CD4-positive, alpha-beta T cell treated with Interferon alpha-2 for 1 hour (primary cell): ENCODE data around the gene PREX1.

Experiments
- DNase-seq, 2 donors: peaks; one replicate each; pipeline ENCODE4 v3.0.0-alpha.2; 2020 to 2022

The PREX1 gene

DNA sequence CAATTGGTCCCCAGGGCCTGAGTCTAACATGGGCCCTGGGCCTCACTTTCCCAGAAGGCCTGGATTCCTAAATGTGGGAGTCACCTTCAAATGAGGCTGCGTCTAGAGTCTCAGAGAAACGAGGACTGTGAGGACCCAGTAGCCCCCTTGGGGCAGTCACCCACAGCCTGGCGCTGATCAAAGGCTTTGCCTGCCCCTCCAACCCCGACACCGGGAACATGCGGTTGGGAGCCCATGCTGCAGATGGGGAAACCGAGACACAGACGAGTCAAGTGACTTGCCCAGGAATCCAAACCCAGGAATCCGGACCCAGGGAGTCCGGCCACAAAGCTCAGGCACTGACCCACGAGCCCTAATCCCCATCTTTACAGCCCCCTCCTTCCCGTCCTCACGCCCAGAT, 209.7 kb downstream of the PREX1 start:
- no peak for DNase-seq

DNA sequence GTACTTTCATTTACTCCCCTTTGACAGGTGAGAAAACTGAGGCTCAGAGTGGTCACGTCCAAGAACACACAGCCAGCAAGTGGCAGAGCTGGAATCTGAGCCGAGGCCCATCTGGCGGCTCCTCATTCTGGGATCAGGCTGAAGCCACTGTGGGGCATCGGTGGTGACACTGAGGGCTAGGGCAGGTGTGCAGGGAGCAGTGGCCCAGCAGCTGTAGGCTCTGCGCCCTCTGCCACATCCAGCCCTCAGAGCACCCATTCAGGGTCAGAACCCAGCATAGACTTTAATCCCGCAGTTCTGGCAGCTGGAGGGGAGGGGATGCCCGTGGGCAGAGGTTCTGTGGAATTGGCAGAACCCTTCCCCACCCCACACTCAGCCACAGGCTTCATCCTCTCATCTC, 210.3 kb downstream of the PREX1 start:
- no peak for DNase-seq

DNA sequence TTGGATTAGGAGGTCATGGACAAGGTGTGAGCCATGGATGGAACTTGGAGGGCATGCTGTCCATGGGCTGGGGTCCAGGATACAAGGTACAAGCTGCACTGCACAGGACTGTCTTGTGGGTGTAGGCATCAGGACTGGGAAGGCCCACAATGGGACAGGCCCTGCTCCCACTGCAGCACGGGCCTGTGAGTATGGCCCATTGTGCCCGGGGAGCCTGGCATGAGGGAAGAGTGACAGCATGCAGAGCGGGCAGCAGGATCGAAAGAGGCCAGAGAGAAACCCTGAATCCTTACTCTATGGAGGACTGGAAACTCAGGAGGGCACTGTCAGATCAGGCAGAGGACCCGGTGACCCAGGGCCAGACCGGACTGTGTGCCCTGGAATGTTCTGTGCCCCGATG, 211.3 kb downstream of the PREX1 start:
- DNase-seq, result no peak

DNA sequence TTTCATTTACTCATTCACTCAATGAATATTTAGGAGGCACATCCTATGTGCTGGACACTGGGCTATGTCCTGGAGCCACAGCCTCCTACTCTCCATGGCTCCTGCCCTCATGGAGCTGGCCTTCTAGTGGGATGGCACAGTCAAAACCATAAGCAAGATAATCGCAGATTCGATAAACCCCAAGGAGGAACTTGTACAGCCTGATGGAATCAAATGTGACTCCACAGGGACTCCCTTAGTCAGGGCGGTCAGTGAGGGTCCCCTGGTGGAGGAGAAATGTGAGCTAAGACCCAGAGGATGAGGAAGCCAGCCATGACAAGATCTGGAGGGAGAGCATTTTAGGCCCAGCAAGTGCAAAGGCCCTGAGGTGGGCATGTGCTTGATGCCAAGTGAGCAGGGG, 211.9 kb downstream of the PREX1 start:
- no peak for DNase-seq

DNA sequence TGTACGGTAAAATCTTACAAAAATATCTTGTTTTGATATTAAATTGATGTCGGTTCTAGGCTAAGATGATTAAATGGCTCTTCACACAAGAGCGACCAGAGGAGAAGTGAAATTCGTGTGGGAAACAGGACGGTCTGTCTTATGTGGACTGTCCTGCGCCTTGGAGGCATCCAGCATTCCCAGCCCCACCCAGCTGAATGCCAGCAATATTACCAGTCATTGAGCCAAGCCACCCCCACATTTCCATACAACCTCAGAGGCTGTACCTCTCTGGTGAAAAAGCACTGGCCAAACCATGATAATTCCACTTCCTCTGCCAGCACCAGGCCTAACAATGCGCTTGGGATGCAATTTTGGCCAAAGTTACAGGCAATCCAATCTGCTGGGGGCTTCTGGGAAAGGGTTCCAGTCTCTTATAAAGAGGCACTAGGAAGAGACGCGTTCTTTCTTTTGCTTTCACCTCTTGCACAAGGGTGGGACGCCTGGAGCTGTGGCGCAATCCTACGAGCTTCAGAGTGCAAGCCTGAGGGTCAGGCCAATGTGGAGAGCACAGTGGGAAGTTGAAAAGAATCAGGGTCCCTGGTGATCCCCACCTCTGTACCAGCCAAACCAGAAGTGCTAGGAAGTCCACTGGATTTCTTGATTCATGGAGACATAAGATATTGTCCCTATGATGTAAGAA, 213.1 kb downstream of the PREX1 start:
- no peak for DNase-seq

DNA sequence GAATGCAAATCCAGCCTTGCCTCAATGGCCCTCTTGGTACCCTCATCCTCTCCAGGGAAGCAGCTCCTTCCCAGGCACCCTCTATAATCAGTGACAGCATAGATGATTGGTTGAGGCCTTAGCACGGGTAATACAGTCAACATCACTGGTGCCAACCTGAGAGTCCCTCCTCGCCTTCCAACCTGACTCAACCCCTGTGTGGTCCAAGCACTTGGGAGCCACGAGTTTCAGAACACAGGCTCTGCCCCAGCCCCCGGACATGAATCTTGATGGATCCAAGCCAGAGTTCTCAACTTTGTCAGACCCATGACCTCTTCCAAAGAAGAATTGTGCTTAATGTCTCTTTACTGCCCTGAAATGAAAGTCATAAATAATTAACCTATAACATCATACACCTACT, 213.9 kb downstream of the PREX1 start:
- DNase-seq, result no peak

DNA sequence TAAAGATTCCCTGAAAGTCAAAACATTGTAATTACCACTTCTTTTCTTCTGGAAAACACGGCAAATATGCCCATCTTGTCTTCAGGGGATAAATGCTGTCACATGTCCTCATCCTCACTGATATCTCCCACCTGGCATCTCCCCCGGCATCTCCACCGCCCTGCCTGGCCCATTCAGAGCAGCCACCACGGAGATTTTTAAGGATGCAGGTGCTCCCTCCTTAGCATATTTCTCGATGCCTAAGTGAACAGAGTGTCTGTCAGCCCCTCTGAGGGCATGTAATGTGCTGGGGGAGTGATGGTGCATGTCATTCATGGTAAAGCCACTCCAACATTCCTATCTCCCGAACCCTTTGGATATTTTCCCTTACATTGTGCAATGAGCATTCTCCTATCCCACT, 215.5 kb downstream of the PREX1 start:
- no peak for DNase-seq

DNA sequence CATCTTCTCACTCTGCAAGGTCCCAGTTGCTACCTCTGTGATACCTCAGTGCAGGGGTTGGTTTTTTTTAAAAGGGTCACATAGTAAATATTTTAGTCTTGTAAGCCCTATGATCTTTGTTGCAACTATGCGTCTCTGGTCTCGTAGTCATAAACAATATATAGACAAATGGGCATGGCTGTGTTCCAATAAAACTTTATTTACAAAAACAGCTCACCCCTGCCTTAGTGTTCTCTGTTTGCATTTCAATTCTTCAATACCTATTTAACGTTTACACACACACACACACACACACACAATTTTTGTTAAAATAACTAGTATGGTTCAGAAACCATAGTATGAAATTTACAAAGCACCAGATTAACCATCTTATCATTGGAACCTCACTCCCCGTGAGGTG, 216.8 kb downstream of the PREX1 start:
- no peak for DNase-seq

DNA sequence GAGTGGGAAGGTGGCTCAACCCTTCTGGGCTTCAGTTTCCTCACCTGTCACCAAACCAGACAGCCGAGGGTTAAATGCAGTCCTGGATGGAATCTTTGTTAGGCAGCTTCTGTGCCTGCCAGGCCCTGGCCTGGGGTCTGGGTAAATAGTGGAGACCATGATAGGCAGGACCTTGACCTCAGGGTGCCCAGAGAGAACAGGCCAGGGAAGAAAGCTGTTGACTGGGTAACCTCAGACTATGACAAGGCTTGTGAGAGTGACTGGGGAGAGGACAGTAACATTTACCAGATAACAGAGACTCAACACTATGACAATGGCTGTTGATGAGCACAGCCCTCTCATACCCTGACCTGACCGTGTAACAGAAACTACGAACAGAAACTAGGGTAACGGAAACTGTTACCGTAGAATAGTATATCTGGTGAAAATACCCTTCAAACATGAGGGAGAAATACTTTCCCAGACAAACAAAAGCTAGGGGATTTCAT, 218.3 kb downstream of the PREX1 start:
- DNase-seq, result no peak

DNA sequence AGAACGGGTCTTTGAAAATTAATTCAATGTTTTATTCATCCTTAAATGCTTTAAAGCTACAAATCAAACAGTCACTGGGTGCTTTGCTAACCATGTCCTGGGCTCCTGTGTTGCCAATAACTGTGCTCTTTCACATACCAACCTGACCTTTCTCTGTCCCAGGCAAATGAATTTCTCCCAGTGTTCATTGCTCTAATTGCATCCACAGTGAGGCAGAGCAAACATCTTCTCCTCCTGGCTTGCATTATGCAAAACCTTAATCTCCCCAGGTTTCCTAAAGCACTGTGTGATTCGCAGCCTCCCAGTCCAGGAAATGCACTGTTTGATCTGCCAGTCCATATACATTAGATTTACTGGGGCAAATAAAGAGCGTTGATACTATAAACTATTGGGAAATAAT, 219.0 kb downstream of the PREX1 start:
- no peak for DNase-seq

DNA sequence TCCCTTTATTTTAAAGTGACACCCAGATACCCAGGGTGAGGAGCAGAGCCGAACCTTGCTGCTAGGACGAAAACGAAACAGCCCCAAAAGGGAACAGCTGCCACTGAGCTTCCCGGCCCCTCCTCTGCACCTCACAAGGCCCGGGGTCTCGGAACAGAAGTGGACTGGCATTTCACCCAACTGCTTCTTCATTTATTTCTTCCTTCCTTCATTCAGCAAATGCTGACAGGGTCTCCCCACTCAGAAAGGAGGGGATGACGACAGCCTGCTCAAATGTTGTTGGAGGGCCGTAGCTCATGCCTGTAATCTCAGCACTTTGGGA, 220.3 kb downstream of the PREX1 start:
- no peak for DNase-seq

DNA sequence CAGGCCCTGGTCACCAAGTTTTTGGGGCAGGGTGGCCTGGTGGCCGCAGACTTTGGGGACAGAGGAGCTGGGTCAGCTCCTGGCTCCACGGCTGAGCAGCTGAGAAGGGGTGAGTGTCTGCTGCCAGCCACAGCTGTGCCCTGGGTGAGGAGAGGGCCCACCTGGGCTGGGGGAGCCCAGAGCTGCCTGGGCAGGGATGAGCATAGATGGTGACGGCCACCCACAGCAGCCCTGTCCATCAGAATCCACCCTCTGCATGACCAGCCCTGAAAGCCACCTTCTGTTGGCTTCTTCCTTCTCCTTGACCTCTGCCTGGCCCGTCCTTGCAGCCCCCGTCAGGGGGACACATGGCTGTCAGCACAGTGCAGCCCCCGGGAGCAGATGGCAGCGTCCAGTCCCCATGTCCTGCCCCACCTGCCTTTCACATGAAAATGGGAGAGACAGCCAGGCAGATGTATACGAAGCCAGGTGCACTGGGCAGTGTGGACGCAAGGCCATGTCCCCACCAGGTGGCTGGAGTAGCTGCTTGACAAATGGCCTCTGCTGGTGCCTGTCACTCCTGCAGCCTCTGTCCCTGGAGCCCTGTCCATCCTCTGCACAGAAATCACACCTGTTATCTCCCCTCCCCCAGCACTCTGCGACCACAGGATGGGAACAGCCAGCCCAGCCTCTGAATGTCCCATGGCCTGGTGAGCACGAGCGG, 220.8 kb downstream of the PREX1 start:
- no peak for DNase-seq

DNA sequence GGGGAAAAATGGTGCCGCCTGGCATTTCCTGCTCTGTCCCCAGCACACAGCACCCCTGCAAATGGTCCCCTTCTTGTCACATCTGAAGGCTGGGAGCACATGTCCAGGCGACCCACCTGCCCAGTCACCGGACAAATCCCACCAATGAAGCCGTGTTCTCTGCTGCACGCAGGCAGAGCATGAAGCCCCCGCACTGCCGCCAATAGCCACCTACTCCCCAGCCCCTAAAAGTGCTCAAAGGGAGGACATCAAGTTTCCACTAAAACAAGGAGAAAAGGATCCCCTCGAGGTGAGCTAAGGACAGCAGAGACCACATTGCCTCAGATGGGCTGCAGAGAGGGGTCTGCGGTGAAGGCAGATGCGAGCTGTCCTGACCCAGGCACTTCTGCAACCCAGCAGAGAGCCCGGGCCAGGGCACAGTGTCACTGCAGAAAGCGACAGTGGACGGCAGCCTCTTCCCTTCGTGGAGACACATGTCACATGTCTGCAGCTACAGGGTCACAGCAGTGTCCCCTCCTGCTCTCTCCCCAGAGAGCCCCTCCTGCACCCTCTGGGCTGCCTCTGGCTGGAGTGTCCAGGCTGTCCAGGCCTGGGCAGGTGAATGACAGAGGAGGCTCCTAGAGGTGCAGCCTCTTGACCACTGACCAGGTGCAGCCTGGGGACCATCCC, 221.5 kb downstream of the PREX1 start:
- no peak for DNase-seq

DNA sequence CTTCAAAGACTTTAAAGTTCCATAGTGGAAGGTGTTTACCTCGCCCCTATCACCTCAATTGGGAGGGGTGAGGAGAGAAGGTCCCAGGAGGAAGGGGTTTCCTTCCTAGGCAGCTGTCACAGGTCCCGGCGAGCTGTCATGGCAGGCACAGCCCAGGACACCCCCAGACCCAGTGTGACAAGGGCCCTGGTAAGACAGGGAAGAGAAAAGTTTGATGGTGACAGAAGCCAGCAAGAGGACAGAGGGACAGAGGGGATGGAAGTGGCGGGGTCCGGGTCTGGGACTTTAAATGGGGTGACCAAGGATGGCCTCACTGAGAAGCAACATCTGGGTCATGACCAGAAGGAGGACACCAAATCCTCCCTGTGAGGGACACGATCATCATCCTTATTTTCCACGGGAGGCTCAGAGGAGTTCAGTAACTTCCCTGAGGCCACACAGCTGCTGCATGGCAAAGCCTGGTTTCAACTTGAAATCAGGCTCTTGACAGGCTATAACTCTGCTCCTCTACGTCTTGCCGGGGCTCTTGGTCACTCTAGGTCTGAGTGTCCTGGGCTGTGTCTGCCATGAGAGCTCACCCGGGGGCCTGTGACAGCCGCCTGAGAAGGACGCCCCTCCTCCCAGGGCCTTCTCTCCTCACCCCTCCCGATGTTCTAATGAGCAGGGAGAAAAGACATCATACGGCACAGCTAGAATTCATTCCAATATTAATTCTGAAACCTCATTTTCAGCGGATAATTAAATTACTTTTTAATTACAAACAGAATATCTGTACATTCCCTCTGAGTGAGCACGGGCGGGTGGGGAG, 222.2 kb downstream of the PREX1 start:
- DNase-seq, result no peak

DNA sequence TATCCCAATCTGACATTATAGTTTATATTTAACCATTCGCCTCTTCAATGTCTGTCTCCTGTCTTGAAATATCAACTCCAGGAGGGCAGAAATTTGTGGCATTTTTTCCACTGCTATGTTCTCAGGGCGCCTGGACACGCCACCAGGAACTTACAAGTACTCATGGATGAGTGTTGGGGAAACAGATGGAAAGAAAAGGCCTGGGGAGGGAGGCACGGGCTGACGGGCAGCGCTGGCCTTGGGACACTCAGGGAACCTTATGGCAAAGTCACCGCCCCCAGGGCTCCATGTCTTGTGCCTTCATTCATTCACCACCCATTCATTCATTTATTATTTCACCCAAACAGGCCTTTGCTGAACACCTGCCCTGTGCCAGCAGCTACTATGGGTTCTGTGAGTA, 222.9 kb downstream of the PREX1 start:
- DNase-seq, result no peak

DNA sequence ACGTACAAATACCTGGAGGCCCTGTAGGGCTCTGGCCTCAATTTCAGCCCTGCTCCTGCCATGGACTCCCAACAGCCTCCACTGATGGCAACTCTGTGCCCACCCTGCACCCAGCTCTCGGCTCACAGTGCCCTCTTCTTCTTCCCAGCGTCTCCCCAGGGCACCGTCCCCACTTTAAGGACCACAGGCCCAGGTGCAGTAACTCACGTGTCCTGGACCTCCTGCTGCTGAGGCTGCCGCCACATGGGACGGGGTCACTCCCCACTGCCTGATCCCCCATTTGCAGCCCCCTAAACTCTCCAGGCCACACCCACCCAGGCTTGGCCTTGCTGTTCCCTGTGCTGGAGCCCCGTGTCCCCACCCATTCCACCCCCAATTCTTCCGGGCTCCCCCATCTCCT, 223.4 kb downstream of the PREX1 start:
- no peak for DNase-seq

DNA sequence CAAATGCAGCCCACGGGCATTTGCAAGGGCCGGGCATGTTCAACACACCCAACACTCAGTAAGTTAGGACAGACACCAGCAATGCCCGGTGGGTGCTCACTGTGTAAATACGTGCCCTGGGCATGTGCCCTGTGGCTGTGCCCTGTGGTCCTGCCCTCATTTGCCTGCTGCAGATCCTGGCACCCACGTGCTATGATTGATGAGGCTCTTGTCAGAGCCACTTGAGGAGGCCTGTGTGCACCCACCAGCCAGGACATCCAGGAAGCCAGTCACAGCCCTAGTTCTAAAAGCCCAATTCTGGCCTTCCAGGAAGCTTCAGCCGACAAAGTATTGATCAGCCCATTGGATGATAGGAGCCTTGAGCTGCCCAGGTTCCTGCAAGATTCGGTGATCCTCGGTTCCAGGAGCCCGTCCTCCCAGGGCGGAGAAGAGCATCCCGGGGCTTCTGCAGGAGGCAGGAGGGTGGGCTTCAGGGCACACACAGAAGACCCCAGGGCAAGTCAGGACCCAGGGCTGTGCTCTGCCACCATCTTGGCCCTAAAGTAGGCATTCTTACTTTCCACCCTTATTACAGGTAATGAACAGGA, 223.9 kb downstream of the PREX1 start:
- no peak for DNase-seq

DNA sequence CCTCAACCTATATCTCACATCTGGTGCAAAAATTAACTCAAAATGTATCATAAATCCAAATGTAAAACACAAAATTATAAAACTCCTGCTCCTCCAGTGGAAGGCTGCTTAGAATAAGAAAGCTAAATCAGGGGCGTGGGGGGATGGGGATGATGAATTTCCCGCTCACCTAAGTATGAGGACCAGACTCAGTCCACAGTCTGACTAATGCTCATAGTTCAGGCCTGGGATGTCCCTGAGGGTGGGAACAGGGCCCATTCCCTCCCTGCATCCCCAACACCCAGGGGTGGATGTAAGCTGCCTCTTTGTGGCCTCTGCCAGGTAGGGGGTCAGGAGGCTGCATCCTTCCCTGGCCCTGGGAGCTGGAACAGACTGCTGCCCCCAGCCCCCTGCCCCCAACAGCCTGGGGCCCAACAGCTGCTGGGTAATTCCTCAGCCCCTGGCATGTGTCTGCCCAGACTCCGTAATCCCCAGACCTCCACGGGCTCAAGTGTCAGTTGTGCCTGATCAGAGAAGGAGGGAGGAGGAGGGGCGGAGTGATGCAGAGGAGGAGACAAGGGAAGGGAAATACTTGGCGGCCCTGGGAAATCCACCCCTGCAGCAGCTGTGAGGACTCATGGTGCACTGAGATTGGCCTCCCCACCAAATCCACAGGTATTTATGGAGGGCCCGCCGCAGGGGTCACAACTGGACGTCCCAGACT, 224.5 kb downstream of the PREX1 start:
- no peak for DNase-seq

DNA sequence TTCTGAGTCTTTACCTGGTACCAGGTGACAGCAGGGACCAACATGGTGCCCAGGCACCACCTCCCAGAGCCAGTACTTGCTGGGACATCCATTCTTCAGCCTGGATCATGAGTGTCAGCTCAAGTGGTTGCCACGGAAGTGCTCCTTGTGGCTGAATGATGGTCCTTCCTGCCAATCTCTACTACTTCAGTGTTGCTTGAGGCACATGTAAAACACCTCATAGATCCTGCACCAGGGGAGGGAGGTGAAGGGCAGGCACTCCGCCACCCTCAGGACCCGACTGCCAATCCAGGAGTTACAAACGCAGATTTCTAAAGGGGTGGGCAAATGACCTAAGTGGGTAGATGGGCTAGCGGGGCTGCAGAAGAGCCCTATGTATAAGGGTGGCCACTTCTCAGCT, 226.0 kb downstream of the PREX1 start:
- no peak for DNase-seq

DNA sequence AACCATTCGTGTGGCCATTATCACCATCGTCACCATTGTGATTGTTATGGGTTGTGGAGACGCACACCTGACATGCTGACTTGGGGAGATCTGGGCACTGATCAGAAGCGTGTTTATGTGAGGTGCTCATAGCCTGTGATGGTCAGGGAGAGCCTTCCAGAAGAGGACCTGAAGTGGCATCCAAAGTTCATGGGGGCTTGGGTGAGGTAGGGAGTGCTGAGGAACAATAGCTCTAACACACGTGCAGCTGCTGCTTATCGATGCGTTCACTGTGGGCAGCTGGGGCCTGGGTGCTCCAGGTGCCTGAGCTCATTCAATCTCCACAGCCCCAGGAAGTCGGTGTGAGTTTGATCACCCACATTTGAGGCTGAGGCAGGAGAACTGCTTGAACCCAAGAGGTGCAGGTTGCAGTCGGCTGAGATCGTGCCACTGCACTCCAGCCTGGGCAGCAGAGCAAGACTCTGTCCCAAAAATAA, 227.3 kb downstream of the PREX1 start:
- DNase-seq, result no peak

DNA sequence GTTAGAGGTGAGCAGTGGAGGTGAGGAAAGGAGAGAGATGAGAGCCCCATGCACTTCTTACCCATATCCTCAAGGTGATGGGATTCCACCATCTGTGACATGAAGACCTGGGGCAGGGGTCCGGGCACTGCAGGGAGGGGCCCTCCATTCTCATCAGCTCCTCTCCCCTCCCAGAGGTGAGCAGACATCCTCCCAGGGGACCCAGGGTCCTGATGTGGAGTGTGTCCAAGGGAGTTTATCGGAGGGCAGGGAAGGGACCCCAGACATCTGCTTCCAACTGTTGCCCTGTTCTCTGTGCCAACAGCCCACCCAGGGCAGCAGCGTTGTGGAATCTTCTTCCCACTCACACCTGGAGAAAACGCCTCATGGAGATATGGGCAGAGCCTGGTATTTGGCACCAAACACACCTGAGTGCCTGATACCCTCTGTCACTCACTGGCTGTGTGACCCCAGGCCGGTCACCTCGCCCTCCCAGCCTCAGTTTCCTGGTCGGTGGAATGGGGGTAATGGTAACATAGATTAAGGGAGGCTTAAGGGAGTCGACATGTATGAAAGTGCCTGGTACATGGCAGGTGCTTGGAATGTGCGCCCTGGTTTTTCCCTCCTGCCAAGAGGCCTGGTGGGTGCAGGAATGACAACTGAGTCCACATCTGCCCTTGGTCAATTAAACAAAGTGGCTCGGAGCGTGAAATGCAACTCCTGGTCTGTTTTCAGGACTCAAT, 227.9 kb downstream of the PREX1 start:
- no peak for DNase-seq
